Left lung (tissue), 10 donors: ENCODE results near the gene TUBB8. TPM values are rescaled to one million over a fixed set of nuclear protein-coding genes. Genes with fewer than 3 reads are reported as not detected.
"Not testable (repeated sequence)": the region's sequence is repeated elsewhere in the genome, so short reads cannot be mapped to it uniquely, and the experiment has no call there.

ENCODE experiments used
- ATAC-seq: fragments of 200-7000 bp; cut with Tn5 transposase; one replicate; pipeline ENCODE4 v1.9.1; 2020; ENCODE audit warnings: moderate library complexity
- DNase-seq, 4 donors: peaks; one replicate each; pipeline ENCODE4 v3.0.0-alpha.2; 2013 to 2020
- H3K27ac ChIP-seq, 2 donors: fragments of 200-600 bp; sonication (generic) in 1 of 2; one replicate each; pipeline versions ENCODE4 v1.5.0 to v1.8.0; 2020 to 2021
- H3K27me3 ChIP-seq, 2 donors: fragments of 200-600 bp; sonication (generic) in 1 of 2; one replicate each; pipeline versions ENCODE4 v1.5.0 to v1.8.0; 2020 to 2021
- H3K36me3 ChIP-seq, 2 donors: fragments of 200-600 bp; sonication (generic) in 1 of 2; one replicate each; pipeline versions ENCODE4 v1.5.0 to v1.8.0; 2020 to 2021
- H3K4me1 ChIP-seq, 2 donors: fragments of 200-600 bp; one replicate each; pipeline ENCODE4 v1.8.0; 2021
- H3K4me3 ChIP-seq, 2 donors: fragments of 200-600 bp; sonication (generic) in 1 of 2; one replicate each; pipeline versions ENCODE4 v1.5.0 to v1.8.0; 2020 to 2021; ENCODE audit warnings: mild to moderate bottlenecking in 1 of 2
- H3K9me3 ChIP-seq, 2 donors: fragments of 200-600 bp; sonication (generic) in 1 of 2; one replicate each; pipeline versions ENCODE4 v1.5.0 to v1.8.0; 2020 to 2021
- intact Hi-C, 2 donors: fragments of 100-400 bp; cut with DNase I; formaldehyde crosslinking; loops; one replicate each; pipeline versions ENCODE4 v1.11.2 to v1.14.2; 2022
- polyA plus RNA-seq, 6 donors: library from polyadenylated mRNA; unstranded; fragments of 120-200 nt; gene quantifications; one replicate each; pipeline ENCODE4 v1.2.1, GENCODE V29; 2013; ENCODE audit not compliant: insufficient read length in 6 of 6
- total RNA-seq, 2 donors: library from RNA; stranded (reverse); fragmentation: NEBNext Ultra II Directional; extraction: Animal tissue kit (Norgen Biotek cat#: 25700); gene quantifications; one replicate each; pipeline ENCODE4 v1.2.1, GENCODE V29; 2021
- TF ChIP-seq, protein P1 (sequence below), 2 donors: fragments of 200-600 bp; sonication (generic) in 1 of 2; IDR thresholded peaks; one replicate each; pipeline versions ENCODE4 v1.5.0 to v1.8.0; 2021; ENCODE audit warnings: antibody characterized with exemption in 2 of 2
- donor health status: DM: no; HTN: yes; CAD: no.
- donor health status: DM: no; HTN: no; CAD: no.

The TUBB8 gene
- total and polyA plus RNA-seq, 8 donors: 0.26 to 1.3 (median 0.62) TPM; not detected in 1

DNA sequence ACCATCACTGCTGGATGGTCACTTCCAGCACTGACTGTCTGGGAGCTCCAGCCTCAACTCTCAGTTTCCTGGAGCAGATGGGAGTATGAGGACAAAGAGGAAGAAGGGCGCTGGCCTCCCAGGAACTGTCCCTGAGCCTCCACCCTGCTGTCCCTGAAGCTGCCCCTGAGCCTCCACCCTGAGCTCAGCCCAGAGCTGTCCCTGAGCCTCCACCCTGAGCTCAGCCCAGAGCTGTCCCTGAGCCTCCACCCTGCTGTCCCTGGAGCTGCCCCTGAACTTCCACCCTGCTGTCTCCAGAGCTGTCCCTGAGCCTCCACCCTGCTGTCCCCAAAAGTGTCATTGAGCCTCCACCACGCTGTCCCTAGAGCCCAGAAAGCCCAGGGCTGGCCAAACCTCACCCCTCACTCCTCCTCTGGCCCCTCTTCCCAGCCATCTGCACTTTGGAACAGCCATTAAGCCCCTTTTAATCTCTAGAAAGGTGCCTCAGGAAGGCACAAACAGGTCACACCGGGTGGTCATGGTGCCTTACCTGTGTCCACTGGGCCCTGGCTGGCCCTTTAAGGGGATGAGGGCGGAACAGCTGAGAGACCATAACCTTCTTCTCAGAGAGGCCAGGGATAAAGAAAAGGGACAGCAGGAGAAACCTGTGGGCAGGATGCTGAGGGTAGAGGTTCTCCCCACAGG is 30.6 kb upstream of the TUBB8 start:
- Histone ChIP-seq H3K4me1 (no peaks in the 10 kb centered on the region), H3K27ac (no peak overlapping the region), H3K27me3 (peaks cover 0 to 62% of the 10 kb centered on the region in 2 donors), H3K4me3 (no peak overlapping the region), H3K36me3 (no peaks in the 10 kb centered on the region), H3K9me3 (no peaks in the 10 kb centered on the region)
- DNase-seq: no peak
- intact Hi-C loops: no loop called here
- TF ChIP-seq, protein P1, sequence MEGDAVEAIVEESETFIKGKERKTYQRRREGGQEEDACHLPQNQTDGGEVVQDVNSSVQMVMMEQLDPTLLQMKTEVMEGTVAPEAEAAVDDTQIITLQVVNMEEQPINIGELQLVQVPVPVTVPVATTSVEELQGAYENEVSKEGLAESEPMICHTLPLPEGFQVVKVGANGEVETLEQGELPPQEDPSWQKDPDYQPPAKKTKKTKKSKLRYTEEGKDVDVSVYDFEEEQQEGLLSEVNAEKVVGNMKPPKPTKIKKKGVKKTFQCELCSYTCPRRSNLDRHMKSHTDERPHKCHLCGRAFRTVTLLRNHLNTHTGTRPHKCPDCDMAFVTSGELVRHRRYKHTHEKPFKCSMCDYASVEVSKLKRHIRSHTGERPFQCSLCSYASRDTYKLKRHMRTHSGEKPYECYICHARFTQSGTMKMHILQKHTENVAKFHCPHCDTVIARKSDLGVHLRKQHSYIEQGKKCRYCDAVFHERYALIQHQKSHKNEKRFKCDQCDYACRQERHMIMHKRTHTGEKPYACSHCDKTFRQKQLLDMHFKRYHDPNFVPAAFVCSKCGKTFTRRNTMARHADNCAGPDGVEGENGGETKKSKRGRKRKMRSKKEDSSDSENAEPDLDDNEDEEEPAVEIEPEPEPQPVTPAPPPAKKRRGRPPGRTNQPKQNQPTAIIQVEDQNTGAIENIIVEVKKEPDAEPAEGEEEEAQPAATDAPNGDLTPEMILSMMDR (IDR thresholded peaks at IDR 0.05): no peak
- ATAC-seq: no peak

DNA sequence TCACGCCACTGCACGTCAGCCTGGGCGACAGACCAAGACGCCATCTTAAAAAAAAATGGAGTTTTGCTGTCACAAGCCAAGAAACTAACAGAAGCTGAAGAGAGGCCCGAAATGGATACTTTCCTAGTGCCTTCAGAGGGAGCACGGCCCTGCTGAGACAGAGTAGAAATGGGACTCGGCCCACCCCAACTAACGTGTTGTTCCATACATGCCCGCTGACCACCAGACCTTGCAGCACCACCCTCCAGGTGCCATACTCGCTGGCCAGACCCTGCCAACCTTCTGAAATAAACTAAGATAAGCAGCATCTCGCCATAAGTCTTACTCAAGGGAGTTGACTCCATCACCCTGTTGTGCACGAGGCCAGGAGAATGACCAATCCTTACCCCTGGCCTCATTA is 29.5 kb upstream of the TUBB8 start:
- Histone ChIP-seq H3K4me1 (peaks cover 0 to 7% of the 10 kb centered on the region in 2 donors), H3K9me3 (no peaks in the 10 kb centered on the region), H3K27ac (no peak overlapping the region), H3K27me3 (peaks cover 0 to 74% of the 10 kb centered on the region in 2 donors), H3K36me3 (no peaks in the 10 kb centered on the region), H3K4me3 (no peak overlapping the region)
- intact Hi-C loops: no loop called here
- TF ChIP-seq, protein P1 (IDR thresholded peaks at IDR 0.05): no peak
- ATAC-seq (no peak), DNase-seq (no peak)

DNA sequence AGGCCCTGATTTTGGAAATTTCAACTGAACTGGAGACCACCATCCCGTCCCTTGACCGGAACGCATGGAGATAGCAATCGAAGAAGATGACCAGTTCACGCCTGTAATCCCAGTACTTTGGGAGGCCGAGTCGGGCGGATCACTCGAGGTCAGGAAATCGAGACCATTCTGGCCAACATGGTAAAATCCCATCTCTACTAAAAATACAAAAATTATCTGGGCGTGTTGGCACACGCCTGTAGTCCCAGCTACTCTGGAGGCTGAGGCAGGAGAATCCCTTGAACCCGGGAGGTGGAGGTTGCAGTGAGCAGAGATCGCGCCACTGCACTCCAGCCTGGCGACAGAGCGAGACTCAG is 25.1 kb upstream of the TUBB8 start:
- peak overlapping the region in 1 of 2 donors; percentile 46 for H3K4me3 ChIP-seq

DNA sequence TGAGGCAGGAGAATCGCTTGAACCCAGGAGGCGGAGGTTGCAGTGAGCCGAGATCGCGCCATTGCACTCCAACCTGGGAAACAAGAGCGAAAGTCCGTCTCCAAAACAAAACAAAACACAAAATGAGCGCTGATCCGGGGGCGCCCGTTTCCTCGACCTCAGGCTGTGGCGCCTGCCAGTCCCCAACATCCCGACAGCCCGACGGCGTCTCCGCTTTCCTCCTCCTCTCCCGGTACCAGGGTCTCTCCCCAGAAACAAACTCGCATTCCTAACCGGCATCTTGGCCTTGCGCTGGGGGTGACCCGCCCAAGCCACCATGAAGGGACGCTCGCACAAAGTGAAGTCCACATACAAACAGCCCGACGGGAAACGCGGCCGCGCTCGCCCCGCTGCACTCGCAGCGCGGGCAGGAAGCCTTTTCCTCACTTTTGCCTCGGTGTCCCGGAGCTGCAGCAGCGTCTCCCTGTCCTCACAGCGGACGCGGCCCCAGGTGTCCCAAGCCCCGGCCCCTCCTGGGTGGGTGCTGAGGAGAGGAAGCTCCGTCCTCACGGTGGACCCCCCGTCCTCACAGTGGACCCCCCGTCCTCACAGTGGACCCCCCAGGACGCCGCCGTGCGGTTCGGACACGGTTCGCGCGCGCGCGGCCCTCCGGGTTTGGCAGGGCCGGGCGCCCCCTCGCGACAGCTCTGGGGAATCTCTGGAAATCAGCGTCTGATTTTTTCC is 24.6 kb upstream of the TUBB8 start:
- H3K36me3 ChIP-seq, intact Hi-C loops, H3K4me1 ChIP-seq, H3K27ac ChIP-seq, H3K9me3 ChIP-seq: not testable (repeated sequence)
- peak overlapping the region; percentile 28 to 46 for H3K4me3 ChIP-seq
- TF ChIP-seq, protein P1 (IDR thresholded peaks at IDR 0.05): peak; percentile 44 to 69
- DNase-seq: peak in 3 of 4 donors; percentile 38 to 85 (median 77)
- ATAC-seq: peak; percentile 82
- H3K27me3 ChIP-seq: peaks cover 0 to 54% of the 10 kb centered on the region in 2 donors

More for the DNA sequence above, 25.1 kb upstream of the TUBB8 start:
- intact Hi-C loops, DNase-seq, H3K36me3 ChIP-seq, ATAC-seq, H3K9me3 ChIP-seq, H3K4me1 ChIP-seq, H3K27ac ChIP-seq: not testable (repeated sequence)
- H3K27me3 ChIP-seq: peaks cover 0 to 57% of the 10 kb centered on the region in 2 donors

DNA sequence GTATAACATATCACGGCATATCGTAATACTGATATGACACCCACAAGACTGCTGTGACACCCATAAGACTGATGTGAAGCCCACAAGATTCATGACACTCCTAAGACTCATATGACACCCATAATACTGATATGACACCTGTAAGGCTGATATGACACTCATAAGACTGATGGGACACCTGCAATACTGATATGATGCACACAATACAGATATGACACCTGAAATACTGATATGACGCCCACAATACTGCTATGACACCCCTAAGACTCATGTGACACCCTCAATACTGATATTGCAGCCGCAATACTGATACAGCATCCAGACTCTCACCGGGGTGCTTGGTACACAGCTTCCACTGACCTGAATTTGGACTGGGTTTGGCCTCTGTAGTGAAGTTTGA is 19.1 kb upstream of the TUBB8 start:
- H3K36me3 ChIP-seq, ATAC-seq, intact Hi-C loops, H3K4me3 ChIP-seq, H3K27ac ChIP-seq, DNase-seq, H3K4me1 ChIP-seq, H3K9me3 ChIP-seq, H3K27me3 ChIP-seq: not testable (repeated sequence)

DNA sequence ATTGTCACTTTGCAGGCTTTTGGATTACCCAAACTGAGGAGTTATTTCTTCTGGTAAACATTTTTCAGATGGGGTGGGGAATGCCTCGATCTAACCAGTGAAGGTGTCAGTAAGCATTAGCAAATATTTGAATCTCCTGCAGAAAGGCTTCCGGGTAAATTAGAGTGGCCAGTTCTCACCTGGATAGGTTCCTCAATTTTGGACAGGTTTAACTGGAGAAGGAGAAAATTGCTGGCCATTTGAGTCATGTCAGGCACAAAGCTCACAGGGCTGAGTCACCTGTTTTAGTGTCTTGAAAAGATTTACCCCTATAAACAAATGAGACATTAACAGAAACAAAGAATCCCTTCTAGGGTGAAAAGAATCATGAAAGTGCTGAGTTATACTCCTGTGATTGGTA is 830 bp upstream of the TUBB8 start:
- H3K4me3 ChIP-seq, H3K4me1 ChIP-seq, H3K36me3 ChIP-seq, H3K27me3 ChIP-seq, H3K9me3 ChIP-seq, ATAC-seq, DNase-seq, intact Hi-C loops, H3K27ac ChIP-seq: not testable (repeated sequence)

DNA sequence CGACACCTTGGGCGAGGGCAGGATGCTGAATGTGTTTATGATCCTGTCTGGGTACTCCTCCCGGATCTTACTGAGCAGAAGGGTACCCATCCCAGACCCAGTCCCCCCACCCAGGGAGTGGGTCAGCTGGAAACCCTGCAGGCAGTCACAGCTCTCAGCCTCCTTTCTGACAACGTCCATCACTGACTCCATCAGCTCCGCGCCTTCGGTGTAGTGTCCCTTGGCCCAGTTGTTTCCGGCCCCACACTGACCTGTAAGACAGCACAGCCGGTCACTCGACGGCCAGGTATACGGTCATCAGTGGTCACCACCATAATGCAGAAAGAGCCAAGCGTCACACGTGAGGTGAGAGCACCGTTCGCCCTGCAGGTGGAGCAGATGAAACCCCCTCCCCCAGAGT is 1.2 kb downstream of the TUBB8 start:
- H3K4me3 ChIP-seq, DNase-seq, H3K9me3 ChIP-seq, intact Hi-C loops, ATAC-seq, H3K4me1 ChIP-seq, H3K27me3 ChIP-seq, H3K36me3 ChIP-seq, H3K27ac ChIP-seq: not testable (repeated sequence)

DNA sequence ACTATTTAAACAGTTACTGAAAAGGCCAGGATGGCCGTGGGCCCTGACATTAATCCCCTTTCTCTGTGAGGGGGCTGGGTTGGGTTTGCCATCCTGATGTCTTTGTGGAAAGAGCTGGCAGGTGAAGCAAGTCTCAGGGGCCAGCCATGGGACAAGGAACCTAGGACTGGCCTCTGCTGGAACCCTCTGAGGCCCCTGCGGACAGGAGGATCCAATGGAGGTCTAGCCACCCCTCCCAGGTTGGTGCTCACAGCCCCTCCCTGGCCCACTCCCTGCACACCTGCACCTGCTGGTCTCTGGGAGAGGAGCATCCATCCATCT is 35.8 kb downstream of the TUBB8 start:
- ATAC-seq, H3K36me3 ChIP-seq, H3K4me3 ChIP-seq, H3K4me1 ChIP-seq, H3K27ac ChIP-seq, H3K27me3 ChIP-seq, H3K9me3 ChIP-seq, intact Hi-C loops, DNase-seq: not testable (repeated sequence)

DNA sequence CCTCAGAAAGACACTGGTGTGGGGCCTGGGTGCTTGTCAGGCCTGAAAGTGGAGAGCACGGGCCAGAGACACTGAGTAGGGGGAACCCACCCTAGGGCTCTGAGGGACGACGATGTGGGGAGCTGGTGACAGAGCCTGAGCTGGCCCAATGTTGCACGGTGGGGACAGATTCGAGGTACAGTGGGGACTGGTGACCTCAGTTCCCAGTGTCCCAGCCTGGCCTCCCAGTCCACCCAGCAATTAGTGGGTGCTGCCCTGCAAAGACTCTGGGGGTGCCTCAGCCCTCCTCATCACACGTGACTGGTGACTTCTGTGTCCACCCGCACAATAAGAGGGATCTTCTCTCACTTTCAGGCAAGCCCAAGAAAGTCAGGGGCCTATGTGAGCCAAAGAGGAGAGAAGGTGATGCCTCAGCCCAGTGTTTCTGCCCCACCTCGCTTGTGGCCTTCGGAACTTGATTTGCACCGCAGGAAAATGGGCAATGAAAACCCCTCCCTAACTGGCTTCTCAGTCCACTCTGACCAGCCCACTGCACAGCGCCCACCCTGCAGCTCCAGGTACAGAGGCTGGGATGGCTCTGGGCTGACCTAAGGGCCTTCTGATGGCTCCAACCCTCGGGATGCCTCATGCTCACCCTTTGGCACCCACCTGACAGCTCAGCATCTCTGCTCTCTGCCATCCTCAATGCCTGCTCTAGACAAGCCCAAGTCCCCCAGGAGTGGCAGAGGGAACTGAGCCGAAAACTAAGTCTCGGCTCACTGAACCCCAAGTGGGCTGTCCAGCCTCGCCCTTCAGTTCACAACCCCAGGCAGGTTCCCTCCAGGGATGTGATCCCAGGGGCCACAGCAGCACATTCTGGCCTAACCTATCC is 36.4 kb downstream of the TUBB8 start:
- H3K27ac ChIP-seq, H3K27me3 ChIP-seq, ATAC-seq, H3K9me3 ChIP-seq, intact Hi-C loops, H3K4me3 ChIP-seq, H3K36me3 ChIP-seq, DNase-seq, H3K4me1 ChIP-seq: not testable (repeated sequence)

DNA sequence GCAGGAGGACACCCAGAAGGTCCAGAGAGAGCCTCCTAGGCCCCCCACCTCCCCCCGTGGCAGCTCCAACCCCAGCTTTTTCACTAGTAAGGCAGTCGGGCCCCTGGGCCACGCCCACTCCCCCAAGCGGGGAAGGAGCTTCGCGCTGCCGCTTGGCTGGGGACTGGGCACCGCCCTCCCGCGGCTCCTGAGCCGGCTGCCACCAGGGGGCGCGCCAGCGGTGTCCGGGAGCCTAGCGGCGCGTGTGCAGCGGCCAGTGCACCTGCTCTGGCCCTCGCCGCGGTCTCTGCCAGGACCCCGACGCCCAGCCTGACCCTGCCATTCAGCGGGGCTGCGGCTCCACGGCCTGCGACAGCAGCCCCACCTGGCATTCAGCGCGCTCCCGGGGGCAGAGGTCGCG is 37.8 kb downstream of the TUBB8 start:
- H3K27ac ChIP-seq, H3K9me3 ChIP-seq, intact Hi-C loops, H3K4me3 ChIP-seq, H3K4me1 ChIP-seq, H3K36me3 ChIP-seq, H3K27me3 ChIP-seq: not testable (repeated sequence)
- peak in 1 of 4 donors; percentile 55 for DNase-seq
- peak; percentile 27 for ATAC-seq
